ENCODE data around the gene ESPL1. TPM values are rescaled to one million over a fixed set of nuclear protein-coding genes. Genes with fewer than 3 reads are reported as not detected.

The ESPL1 gene
- total and polyA plus RNA-seq, 2 of the 13 experiments (the other 11 are each of a cell fraction or from before 2014, with no cell fraction given) = 5.8 to 11.5 TPM

GRCh38 chr12:53295070-53295890 is 27.2 kb downstream of the ESPL1 start, which contains the start of gene PFDN5 (continued):
- TF ChIP-seq ZNF761 (CRISPR knock-in tag; conservative IDR thresholded peaks at IDR 0.05) (peak; percentile 66; the same call in 1 of the 2 replicates), CBX1 (IDR thresholded peaks at IDR 0.05; ENCODE audit: low read depth) (no peak), ZBTB38 (CRISPR knock-in tag; IDR thresholded peaks at IDR 0.05) (peak; percentile 57), ZNF331 (CRISPR knock-in tag; IDR thresholded peaks at IDR 0.05) (peak; percentile 76), ZNF12 (CRISPR knock-in tag; IDR thresholded peaks at IDR 0.05) (peak; percentile 55; the same call in 1 of the 2 replicates), ZNF678 (CRISPR knock-in tag; IDR thresholded peaks at IDR 0.05) (no peak), RXRA (CRISPR knock-in tag; IDR thresholded peaks at IDR 0.05) (peak; percentile 61; the same call in 1 of the 2 replicates), ZFP91 (CRISPR knock-in tag; IDR thresholded peaks at IDR 0.05; ENCODE audit: borderline replicate concordance) (peak; percentile 82), KMT2A (CRISPR knock-in tag; IDR thresholded peaks at IDR 0.05) (peak; percentile 92), ASH2L (IDR thresholded peaks at IDR 0.05; ENCODE audit: insufficient read length, low read depth, low read length) (peak; percentile 82), BRCA1 (CRISPR knock-in tag; IDR thresholded peaks at IDR 0.05) (peak; percentile 35; the same call in 1 of the 2 replicates), KAT7 (CRISPR knock-in tag; IDR thresholded peaks at IDR 0.05; ENCODE audit: borderline replicate concordance) (peak; percentile 50; the same call in 1 of the 2 replicates), MIXL1 (CRISPR knock-in tag; IDR thresholded peaks at IDR 0.05) (peak; percentile 71), HNF1A (IDR thresholded peaks at IDR 0.05; ENCODE audit: low read depth) (no peak), HNF1A (CRISPR knock-in tag; IDR thresholded peaks at IDR 0.05; ENCODE audit: borderline replicate concordance) (peak; percentile 22; the same call in 1 of the 2 replicates), ZBTB49 (CRISPR knock-in tag; IDR thresholded peaks at IDR 0.05; ENCODE audit: borderline replicate concordance) (no peak), ZSCAN29 (CRISPR knock-in tag; conservative IDR thresholded peaks at IDR 0.05) (no peak), KDM5A (IDR thresholded peaks at IDR 0.05; ENCODE audit: borderline replicate concordance, low read length) (peak; percentile 92)

Measured in HepG2 (cell line).